Liver (tissue), 9 donors: ENCODE results near the gene ZBTB47. TPM values are rescaled to one million over a fixed set of nuclear protein-coding genes. Genes with fewer than 3 reads are reported as not detected.

ENCODE experiments used
- DNase-seq: peaks from one replicate; pipeline ENCODE4 v3.0.0-alpha.2; 2017; ENCODE audit warnings: low spot score
- H3K27ac ChIP-seq, 2 donors: one replicate each; pipeline ENCODE4 v1.7.0; 2013; ENCODE audit warnings: inconsistent platforms in 2 of 2, low read length in 2 of 2, control low read depth in 1 of 2, low read depth in 1 of 2, mild to moderate bottlenecking in 1 of 2
- H3K27me3 ChIP-seq, 4 donors: one replicate each; pipeline versions ENCODE4 v1.6.1 to v1.7.0; 2013; ENCODE audit warnings: low read length in 3 of 4, inconsistent platforms in 1 of 4, mild to moderate bottlenecking in 1 of 4, moderate library complexity in 1 of 4; ENCODE audit not compliant: control insufficient read depth in 4 of 4, insufficient read depth in 4 of 4
- H3K36me3 ChIP-seq, 4 donors: one replicate each; pipeline versions ENCODE4 v1.6.1 to v1.7.0; 2013; ENCODE audit warnings: low read length in 3 of 4, mild to moderate bottlenecking in 3 of 4, low read depth in 1 of 4, moderate library complexity in 1 of 4; ENCODE audit not compliant: control insufficient read depth in 4 of 4, insufficient read depth in 3 of 4
- H3K4me1 ChIP-seq, 4 donors: one replicate each; pipeline versions ENCODE4 v1.6.1 to v1.7.0; 2013; ENCODE audit warnings: low read length in 3 of 4, mild to moderate bottlenecking in 3 of 4, moderate library complexity in 1 of 4; ENCODE audit not compliant: control insufficient read depth in 4 of 4, insufficient read depth in 4 of 4
- H3K4me3 ChIP-seq, 3 donors: one replicate each; pipeline versions ENCODE4 v1.6.1 to v1.7.0; 2013; ENCODE audit warnings: low read length in 3 of 3, control low read depth in 1 of 3, low read depth in 1 of 3, mild to moderate bottlenecking in 1 of 3
- H3K9ac ChIP-seq, 2 donors: one replicate each; pipeline ENCODE4 v1.7.0; 2013; ENCODE audit warnings: low read length in 2 of 2, mild to moderate bottlenecking in 2 of 2, moderate library complexity in 2 of 2, control low read depth in 1 of 2, low read depth in 1 of 2
- H3K9me3 ChIP-seq, 4 donors: one replicate each; pipeline versions ENCODE4 v1.6.1 to v1.7.0; 2013; ENCODE audit warnings: low read length in 3 of 4; ENCODE audit not compliant: control insufficient read depth in 4 of 4
- CTCF ChIP-seq: fragments of 150-350 bp; IDR thresholded peaks from 2 replicates; pipeline ENCODE4 v1.5.1; 2017; ENCODE audit warnings: improper control_type of control experiment, low read depth, low read length; ENCODE audit not compliant: missing input control
- EGR1 ChIP-seq, 2 donors: IDR thresholded peaks; 2 replicates each; pipeline ENCODE4 v1.6.1; 2016 to 2018; ENCODE audit warnings: antibody characterized with exemption in 2 of 2, low read depth in 2 of 2
- FOXA1 ChIP-seq: IDR thresholded peaks from 2 replicates; pipeline ENCODE4 v1.6.1; 2016; ENCODE audit warnings: antibody characterized with exemption
- FOXA2 ChIP-seq: IDR thresholded peaks from 2 replicates; pipeline ENCODE4 v1.6.1; 2016; ENCODE audit warnings: antibody characterized with exemption
- GABPA ChIP-seq, 2 donors: IDR thresholded peaks in 1 of 2; conservative IDR thresholded peaks in 1 of 2; 2 replicates each; pipeline ENCODE4 v1.6.1; 2016; ENCODE audit warnings: antibody characterized with exemption in 2 of 2, mild to moderate bottlenecking in 1 of 2, moderate library complexity in 1 of 2
- HNF4A ChIP-seq, 2 donors: conservative IDR thresholded peaks; 2 replicates each; pipeline ENCODE4 v1.6.1; 2016; ENCODE audit warnings: antibody characterized with exemption in 2 of 2, mild to moderate bottlenecking in 2 of 2
- HNF4G ChIP-seq: IDR thresholded peaks from 2 replicates; pipeline ENCODE4 v1.6.1; 2016; ENCODE audit warnings: antibody characterized with exemption
- JUND ChIP-seq, 2 donors: IDR thresholded peaks; 2 replicates each; pipeline ENCODE4 v1.6.1; 2016; ENCODE audit warnings: antibody characterized with exemption in 2 of 2
- MAX ChIP-seq: IDR thresholded peaks from 2 replicates; pipeline ENCODE4 v1.6.1; 2016; ENCODE audit warnings: antibody characterized with exemption
- NR2F2 ChIP-seq: IDR thresholded peaks from 2 replicates; pipeline ENCODE4 v1.6.1; 2016; ENCODE audit warnings: antibody characterized with exemption
- RAD21 ChIP-seq, 2 donors: IDR thresholded peaks; 2 replicates each; pipeline ENCODE4 v1.6.1; 2016; ENCODE audit warnings: antibody characterized with exemption in 2 of 2, mild to moderate bottlenecking in 2 of 2
- REST ChIP-seq: IDR thresholded peaks from 2 replicates; pipeline ENCODE4 v1.6.1; 2016; ENCODE audit warnings: antibody characterized with exemption, mild to moderate bottlenecking
- RXRA ChIP-seq, 2 donors: IDR thresholded peaks; 2 replicates each; pipeline ENCODE4 v1.6.1; 2017 to 2018; ENCODE audit warnings: antibody characterized with exemption in 2 of 2, mild to moderate bottlenecking in 1 of 2
- TAF1 ChIP-seq: conservative IDR thresholded peaks from 2 replicates; pipeline ENCODE4 v1.6.1; 2016; ENCODE audit warnings: antibody characterized with exemption, mild to moderate bottlenecking
- YY1 ChIP-seq: IDR thresholded peaks from 2 replicates; pipeline ENCODE4 v1.6.1; 2016; ENCODE audit warnings: antibody characterized with exemption, mild to moderate bottlenecking
- WGBS: extraction: QIAGEN DNeasy Blood & Tissue Kit; methylation state at CpG from one replicate; pipeline ENCODE4 v1.1.7; 2013; 5-methylcytosine and 5-hydroxymethylcytosine counted together
- polyA plus RNA-seq, 2 donors: library from polyadenylated mRNA; stranded (reverse) in 1 of 2; unstranded in 1 of 2; fragments of 200-250 nt in 1 of 2; fragments of >200 nt in 1 of 2; fragmentation: Nextera tagmentation in 1 of 2; extraction: Ambion mirVana in 1 of 2; gene quantifications; one replicate each; pipeline versions ENCODE4 v1.2.1 to v1.2.3, GENCODE V29; 2013 to 2015
- total RNA-seq, 2 donors: library from RNA; depleted of rRNA; stranded (reverse); fragments of >200 nt; gene quantifications; one replicate each; pipeline ENCODE4 v1.2.3, GENCODE V29; 2014
- TF ChIP-seq, protein P1 (sequence below): IDR thresholded peaks from 2 replicates; pipeline ENCODE4 v1.6.1; 2016; ENCODE audit warnings: antibody characterized with exemption
- donor health status: healthy.
- donor health status: healthy.
- donor health status: healthy.
- donor health status: healthy.
- donor health status: healthy.

ZBTB47 gene
- total and polyA plus RNA-seq, 4 donors: 0.42 to 7.4 (median 4.2) TPM

DNA sequence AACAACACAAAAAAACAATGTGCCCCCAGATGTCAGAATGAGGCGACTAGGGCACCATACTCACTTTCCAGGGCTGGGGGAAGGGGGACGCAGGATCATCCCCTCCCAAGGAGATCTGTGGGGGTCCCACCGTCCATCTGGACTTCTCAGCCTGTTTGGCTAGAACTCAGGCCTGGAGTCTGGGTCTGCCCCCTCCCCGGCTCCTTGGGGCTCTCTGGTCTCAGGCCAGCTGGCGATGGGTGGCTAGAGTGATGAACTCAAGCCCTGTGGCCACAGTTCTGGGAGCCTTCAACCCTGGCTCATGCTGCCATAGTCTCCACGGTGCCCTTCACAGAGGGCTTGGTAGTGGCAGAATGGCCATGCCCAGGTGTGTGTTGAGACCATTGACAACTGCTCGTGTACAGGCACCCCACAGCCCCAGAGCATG is 13.6 kb downstream of the ZBTB47 start:
- no peak overlapping the region for H3K27ac ChIP-seq
- no peak for DNase-seq
- TF ChIP-seq HNF4A (conservative IDR thresholded peaks at IDR 0.05): no peak
- no peak for TF ChIP-seq YY1
- no peak for TF ChIP-seq RAD21 (IDR thresholded peaks at IDR 0.05)
- TF ChIP-seq TAF1: no peak
- TF ChIP-seq JUND (IDR thresholded peaks at IDR 0.05): no peak
- no peak for TF ChIP-seq HNF4G
- TF ChIP-seq CTCF: no peak
- no peak for TF ChIP-seq REST
- no peak for TF ChIP-seq NR2F2
- no peak for TF ChIP-seq EGR1 (IDR thresholded peaks at IDR 0.05; ENCODE audit: low read depth in 2 of 2)
- no peak for TF ChIP-seq FOXA1
- H3K9ac ChIP-seq: no peak overlapping the region
- H3K27me3 ChIP-seq: no peaks in the 10 kb centered on the region
- H3K4me3 ChIP-seq: no peak overlapping the region
- H3K9me3 ChIP-seq: peaks cover 0 to 3% (median 0%) of the 10 kb centered on the region in 4 donors
- no peaks in the 10 kb centered on the region for H3K36me3 ChIP-seq
- 80% methylated on average over 7 of the region's 7 CpGs for WGBS
- no peaks in the 10 kb centered on the region for H3K4me1 ChIP-seq

- Histone ChIP-seq H3K27ac (no peak overlapping the region), H3K36me3 (no peaks in the 10 kb centered on the region), H3K9me3 (peaks cover 0 to 3% (median 0%) of the 10 kb centered on the region in 4 donors), H3K9ac (no peak overlapping the region), H3K4me3 (no peak overlapping the region), H3K4me1 (no peaks in the 10 kb centered on the region), H3K27me3 (no peaks in the 10 kb centered on the region)
- WGBS: 60% methylated on average over 8 of the region's 8 CpGs
- no peak for DNase-seq
- TF ChIP-seq NR2F2: no peak
- no peak for TF ChIP-seq RXRA (IDR thresholded peaks at IDR 0.05)
- TF ChIP-seq, protein P1, sequence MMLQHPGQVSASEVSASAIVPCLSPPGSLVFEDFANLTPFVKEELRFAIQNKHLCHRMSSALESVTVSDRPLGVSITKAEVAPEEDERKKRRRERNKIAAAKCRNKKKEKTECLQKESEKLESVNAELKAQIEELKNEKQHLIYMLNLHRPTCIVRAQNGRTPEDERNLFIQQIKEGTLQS: no peak
- TF ChIP-seq FOXA2: no peak
- no peak for TF ChIP-seq HNF4A (conservative IDR thresholded peaks at IDR 0.05)
- TF ChIP-seq GABPA (IDR thresholded peaks at IDR 0.05 in 1 of 2, conservative IDR thresholded peaks at IDR 0.05 in 1 of 2): no peak
- TF ChIP-seq MAX: no peak
Observed at GRCh38 chr3:42667523-42668412, 14.3 kb downstream of the ZBTB47 start.
